COLO668 (cell line): ENCODE data around the gene AKAP6.
A peak's percentile ranks its signal among the peaks of the same experiment; 100 is the strongest.

Experiments used
- DNase-seq: peaks from one replicate; lab custom pipeline; 2025; ENCODE audit not compliant: unreplicated experiment; lab: John Stamatoyannopoulos, UW

Gene AKAP6

GRCh38 chr14:32702088-32702487, 373.0 kb downstream of the AKAP6 start:
- no peak for DNase-seq

DNA sequence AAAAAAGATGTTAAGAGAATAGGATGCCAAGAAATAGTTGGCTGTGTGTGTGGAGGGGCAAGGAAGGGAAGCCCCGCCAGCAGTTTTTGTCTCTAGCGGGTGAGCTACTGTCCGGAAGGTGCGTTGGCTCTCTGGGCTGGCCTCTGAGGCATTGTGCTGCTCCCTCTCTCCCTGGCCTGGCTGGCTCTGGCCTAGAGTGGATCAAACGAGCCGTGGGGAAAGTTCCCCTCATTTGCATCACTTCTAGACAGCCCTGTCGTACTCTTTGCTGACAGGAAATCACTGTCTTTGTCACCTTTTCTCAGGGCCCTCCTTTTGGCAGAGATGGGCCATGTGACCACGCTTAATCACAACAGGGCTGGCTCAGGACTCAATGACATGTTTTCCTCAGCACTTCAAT, 373.5 kb downstream of the AKAP6 start:
- DNase-seq = no peak

- no peak for DNase-seq
Measured at GRCh38 chr14:32703183-32703621, 374.1 kb downstream of the AKAP6 start.

- DNase-seq = no peak
Measured at GRCh38 chr14:32706721-32707519, 377.8 kb downstream of the AKAP6 start.

DNA sequence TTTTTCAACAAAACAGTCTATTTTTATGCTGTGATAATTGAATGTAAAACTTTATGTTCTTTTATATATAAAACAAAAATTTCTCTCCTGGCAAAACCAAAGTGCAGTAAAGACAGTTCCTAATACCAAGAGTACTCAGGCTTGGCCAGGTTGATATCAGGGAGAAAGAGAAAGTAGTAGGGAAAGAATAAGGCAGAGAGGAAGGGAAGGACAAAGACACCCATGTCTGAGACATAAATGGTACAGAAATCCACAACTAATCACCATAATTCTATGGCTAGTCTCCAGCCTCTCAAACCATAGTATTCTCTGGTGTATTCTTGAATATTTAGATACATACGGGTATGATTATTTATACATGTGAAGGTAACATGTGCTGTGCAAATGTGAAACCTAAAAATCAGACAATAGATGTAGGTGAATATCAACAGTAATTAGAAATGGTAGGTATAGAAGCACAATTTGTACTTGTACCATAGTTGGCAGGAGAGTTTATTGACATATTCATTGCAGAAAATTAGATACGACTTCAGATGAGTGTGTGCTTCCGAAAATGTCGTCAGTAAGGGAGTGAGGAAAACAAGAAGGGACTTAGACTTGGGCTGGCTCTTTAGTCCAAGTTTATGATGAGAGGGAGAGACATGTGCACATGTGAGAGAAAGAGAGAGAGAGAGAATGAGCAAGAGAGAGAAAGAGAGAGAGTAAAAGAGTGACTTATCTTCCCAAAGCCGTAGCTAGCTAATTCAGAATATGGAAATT, 378.8 kb downstream of the AKAP6 start:
- no peak for DNase-seq

DNA sequence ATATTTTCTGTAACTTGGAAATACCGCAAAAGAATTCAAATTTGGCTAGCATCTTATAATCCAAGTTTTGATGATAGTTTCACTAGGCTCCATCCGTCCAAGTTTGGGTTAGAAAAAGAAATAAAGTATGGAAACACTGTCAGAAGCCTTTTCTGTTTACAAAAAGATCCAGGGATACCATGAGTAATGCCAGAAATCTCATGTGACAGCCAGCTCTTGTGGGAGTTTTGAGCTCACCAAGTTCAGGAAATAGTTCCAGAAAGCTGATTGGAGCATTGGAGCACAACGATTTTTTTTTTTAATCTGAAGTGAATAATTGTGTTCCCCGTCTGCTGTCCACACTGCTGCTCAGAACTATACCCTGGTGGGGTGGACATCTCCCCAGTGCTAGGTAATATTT, 379.9 kb downstream of the AKAP6 start:
- no peak for DNase-seq

- DNase-seq = no peak
Measured at GRCh38 chr14:32710231-32710671, 381.2 kb downstream of the AKAP6 start.

- peak; percentile 38 for DNase-seq
Measured at GRCh38 chr14:32710731-32711680, 381.9 kb downstream of the AKAP6 start.

DNA sequence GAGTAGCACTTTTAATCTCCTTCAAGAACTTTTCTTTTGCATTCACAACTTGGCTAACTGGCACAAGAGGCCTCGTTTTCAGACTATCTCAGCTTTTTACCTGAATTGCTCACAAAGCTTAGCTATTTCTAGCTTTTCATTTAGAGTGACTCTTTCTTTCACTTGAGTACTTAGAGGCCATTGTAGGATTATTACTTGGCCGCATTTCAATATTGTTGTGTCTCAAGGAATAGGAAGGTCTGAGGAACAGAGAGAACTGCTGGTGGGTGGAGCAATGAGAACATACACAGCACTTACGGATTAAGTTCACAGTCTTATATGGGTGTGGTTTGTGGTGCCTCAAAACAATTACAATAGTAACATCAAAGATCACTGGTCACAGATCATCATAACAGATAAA, 384.8 kb downstream of the AKAP6 start:
- no peak for DNase-seq

- DNase-seq = no peak
Measured at GRCh38 chr14:32719601-32720000, 390.5 kb downstream of the AKAP6 start.

DNA sequence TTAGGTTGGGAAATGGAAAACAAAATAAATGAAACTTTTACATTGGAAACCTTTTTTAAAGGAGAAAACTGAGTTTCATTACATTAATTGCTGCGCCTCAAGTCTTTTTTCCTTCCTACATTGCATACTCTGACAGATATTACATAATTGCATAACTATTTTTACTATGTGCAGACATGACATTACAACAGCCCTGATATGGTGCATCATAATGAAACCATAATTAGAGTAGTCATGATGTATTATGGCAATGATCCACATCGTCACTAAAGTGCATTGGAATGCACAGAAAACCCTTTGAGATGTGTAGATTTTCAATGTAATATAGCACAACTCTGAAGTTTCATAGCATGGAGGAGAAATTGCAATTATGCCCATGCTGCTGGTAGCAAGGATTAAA, 391.8 kb downstream of the AKAP6 start:
- no peak for DNase-seq

DNA sequence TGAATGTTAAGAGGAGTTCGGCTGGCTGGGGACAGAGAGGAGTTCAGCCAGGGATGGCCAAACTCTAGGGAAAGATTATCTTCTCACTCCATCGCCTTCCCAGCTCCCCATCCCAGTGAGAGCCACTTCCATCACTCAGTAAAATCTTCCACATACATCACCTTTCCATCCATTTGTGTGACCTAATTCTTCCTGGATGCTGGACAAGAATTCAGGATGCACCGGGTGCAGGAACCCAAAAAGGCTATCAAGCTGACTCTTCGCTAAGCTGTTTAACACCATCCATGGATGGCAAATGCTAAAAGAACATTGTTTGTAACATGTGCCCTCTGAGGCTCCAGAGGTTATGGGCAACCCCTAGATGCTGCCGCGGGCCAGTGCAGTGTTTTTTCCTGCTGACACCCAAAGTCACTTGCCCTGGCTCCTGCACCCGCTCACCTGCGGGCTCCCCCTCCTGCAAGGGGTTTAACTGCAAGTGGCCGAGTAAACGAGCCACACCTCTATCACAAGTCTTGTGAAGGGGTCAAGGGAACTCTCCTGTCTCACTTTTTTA, 393.6 kb downstream of the AKAP6 start:
- no peak for DNase-seq

DNA sequence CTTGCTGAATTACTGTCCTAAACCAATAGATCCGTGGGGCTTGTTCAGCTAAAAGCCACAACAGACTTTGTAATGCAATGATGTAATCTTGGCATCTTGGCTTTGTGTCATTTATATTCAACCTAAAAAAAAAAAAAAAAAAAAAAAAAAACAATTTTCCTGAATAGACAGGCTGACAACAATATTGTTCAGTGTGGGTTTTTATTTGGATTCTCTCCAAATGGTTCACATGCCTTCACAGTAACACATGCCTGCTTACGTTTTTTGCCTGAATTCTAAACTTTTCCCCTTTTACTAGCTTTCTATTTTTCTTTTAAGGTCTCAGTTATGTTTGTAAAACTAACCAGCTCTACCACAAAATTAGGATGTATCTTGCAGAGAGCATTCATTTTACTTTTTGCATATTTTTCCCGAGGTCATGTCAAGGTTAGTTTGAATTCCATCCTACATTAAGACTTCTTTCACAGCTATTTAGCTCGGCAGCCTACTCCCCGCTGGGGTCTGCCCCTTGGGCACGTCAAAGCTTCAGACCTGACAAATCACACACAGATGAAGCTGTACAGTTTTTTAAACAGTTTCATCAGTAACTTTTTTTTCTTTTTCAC, 395.9 kb downstream of the AKAP6 start:
- DNase-seq = no peak

DNA sequence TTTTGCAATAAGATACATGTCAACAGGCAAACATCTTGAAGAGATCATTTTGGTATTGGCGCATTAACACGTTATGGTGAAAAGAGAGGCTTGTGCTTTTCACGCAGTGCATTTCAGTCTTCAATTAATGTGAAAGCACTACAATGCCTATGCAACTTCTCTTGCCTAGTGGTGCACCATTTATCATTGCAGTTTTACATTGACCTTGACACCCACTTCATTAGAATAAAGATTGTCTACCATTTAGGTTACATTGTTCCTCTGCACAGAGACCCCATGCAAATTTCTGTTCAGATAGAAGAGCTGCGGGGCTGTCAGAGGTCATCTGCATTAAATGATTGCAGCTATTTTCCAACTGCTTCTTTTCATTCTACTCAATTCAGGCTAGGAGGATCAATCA, 397.4 kb downstream of the AKAP6 start:
- DNase-seq = no peak

GRCh38 chr14:32727832-32728231, 398.7 kb downstream of the AKAP6 start:
- no peak for DNase-seq

- no peak for DNase-seq
Measured at GRCh38 chr14:32728526-32728925, 399.4 kb downstream of the AKAP6 start.

DNA sequence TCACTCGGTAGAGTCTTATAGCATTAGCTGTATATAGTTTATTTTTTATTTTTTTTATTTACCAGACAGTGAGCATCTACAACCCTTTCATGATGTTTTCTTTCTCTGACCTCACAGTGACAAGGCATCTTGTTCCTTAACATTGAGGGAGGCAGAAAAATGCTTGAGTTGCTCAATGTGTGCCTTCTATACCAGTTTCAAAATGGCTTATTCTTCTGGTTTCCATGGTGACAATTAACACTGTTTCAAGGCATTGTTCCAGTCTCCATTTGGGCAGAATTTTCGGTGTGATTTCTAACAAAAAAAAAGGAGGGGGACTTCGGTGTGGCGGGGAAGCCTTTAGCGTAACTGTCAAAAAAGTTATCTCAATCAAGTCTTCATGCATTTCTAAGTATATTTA, 399.9 kb downstream of the AKAP6 start:
- no peak for DNase-seq

- DNase-seq = no peak
Measured at GRCh38 chr14:32731249-32731648, 402.2 kb downstream of the AKAP6 start.

DNA sequence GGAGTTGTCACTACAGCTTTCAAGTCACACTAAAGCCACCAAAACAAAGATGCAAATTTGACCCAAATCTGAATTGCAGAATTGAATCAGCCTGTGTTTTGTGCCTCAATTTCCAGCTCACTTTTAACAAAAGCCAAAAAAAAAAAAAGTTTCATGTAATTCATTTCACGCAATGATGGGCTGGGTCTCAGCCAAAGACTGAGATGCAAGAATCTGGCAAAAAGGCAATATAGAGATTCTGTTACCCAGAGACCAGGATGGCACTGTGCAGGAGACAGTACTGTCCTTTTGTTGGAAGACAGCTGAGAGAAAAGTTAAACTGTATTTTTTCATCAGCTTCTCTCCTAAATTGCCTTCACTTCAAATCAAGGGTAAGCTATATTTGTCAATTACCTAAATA, 403.9 kb downstream of the AKAP6 start:
- no peak for DNase-seq

- DNase-seq = no peak
Measured at GRCh38 chr14:32734261-32734660, 405.2 kb downstream of the AKAP6 start.

GRCh38 chr14:32737621-32738020, 408.5 kb downstream of the AKAP6 start:
- no peak for DNase-seq
